ENCODE results near the gene AOPEP.

The AOPEP gene

GRCh38 chr9:94975480-94975879 lies 249.0 kb downstream of the AOPEP start:
- no peak for DNase-seq

- DNase-seq: no peak
Observed at GRCh38 chr9:94976077-94976476, 249.6 kb downstream of the AOPEP start.

- no peak for DNase-seq
Observed at GRCh38 chr9:94977416-94977815, 250.9 kb downstream of the AOPEP start.

GRCh38 chr9:94979904-94980507 lies 253.5 kb downstream of the AOPEP start:
- no peak for DNase-seq

GRCh38 chr9:94980947-94981722 lies 254.6 kb downstream of the AOPEP start:
- DNase-seq: no peak

- DNase-seq: no peak
Observed at GRCh38 chr9:94981723-94982090, 255.2 kb downstream of the AOPEP start.

- DNase-seq: no peak
Observed at GRCh38 chr9:94982211-94982610, 255.7 kb downstream of the AOPEP start.

GRCh38 chr9:94983552-94983951 lies 257.1 kb downstream of the AOPEP start:
- no peak for DNase-seq

- DNase-seq: no peak
Observed at GRCh38 chr9:94984891-94985476, 258.5 kb downstream of the AOPEP start.

GRCh38 chr9:94985649-94986048 lies 259.1 kb downstream of the AOPEP start:
- no peak for DNase-seq

- no peak for DNase-seq
Observed at GRCh38 chr9:94987731-94988130, 261.2 kb downstream of the AOPEP start.

GRCh38 chr9:94990897-94991561 lies 264.5 kb downstream of the AOPEP start:
- DNase-seq: no peak

GRCh38 chr9:94991961-94992907 lies 265.7 kb downstream of the AOPEP start:
- DNase-seq: no peak

GRCh38 chr9:94993160-94993820 lies 266.8 kb downstream of the AOPEP start:
- DNase-seq: no peak

- no peak for DNase-seq
Observed at GRCh38 chr9:94993821-94994165, 267.3 kb downstream of the AOPEP start.

- no peak for DNase-seq
Observed at GRCh38 chr9:94995048-94995693, 268.7 kb downstream of the AOPEP start.

GRCh38 chr9:94996641-94997040 lies 270.1 kb downstream of the AOPEP start:
- DNase-seq: no peak

- no peak for DNase-seq
Observed at GRCh38 chr9:94997727-94998126, 271.2 kb downstream of the AOPEP start.

- DNase-seq: no peak
Observed at GRCh38 chr9:94999832-95000231, 273.3 kb downstream of the AOPEP start.

- DNase-seq: no peak
Observed at GRCh38 chr9:95000821-95001220, 274.3 kb downstream of the AOPEP start.

GRCh38 chr9:95001720-95002119 lies 275.2 kb downstream of the AOPEP start:
- DNase-seq: no peak
